Activated naive CD4-positive, alpha-beta T cell treated with anti-CD3 and anti-CD28 coated beads for 36 hours (primary cell): ENCODE measurements around the gene AKNAD1. TPM values are rescaled to one million over a fixed set of nuclear protein-coding genes. Genes with fewer than 3 reads are reported as not detected.
"Not testable (repeated sequence)": the region's sequence is repeated elsewhere in the genome, so short reads cannot be mapped to it uniquely, and the experiment has no call there.

Experiments used
- CTCF ChIA-PET: fragments of 350-600 bp; sonication (Branson Sonifier 250); formaldehyde crosslinking; loops from one replicate; lab custom pipeline; 2021; ENCODE audit warnings: antibody characterized with exemption; lab: Charles Lee
- DNase-seq: peaks from one replicate; pipeline ENCODE4 v3.0.0-alpha.2; 2020
- H3K27ac Mint-ChIP-seq: one replicate; pipeline ENCODE4 v1.8.0; 2021; ENCODE audit warnings: mild to moderate bottlenecking, mixed read lengths
- H3K27me3 Mint-ChIP-seq: one replicate; pipeline ENCODE4 v1.8.0; 2021; ENCODE audit warnings: low read depth, mixed read lengths
- H3K36me3 Mint-ChIP-seq: one replicate; pipeline ENCODE4 v1.8.0; 2021; ENCODE audit warnings: low read depth, mixed read lengths
- H3K4me1 Mint-ChIP-seq: one replicate; pipeline ENCODE4 v1.8.0; 2021; ENCODE audit warnings: low read depth, mixed read lengths
- H3K4me3 Mint-ChIP-seq: one replicate; pipeline ENCODE4 v1.8.0; 2021; ENCODE audit warnings: mild to moderate bottlenecking, moderate library complexity, mixed read lengths
- H3K9me3 Mint-ChIP-seq: one replicate; pipeline ENCODE4 v1.8.0; 2021; ENCODE audit warnings: mixed read lengths
- intact Hi-C: fragments of 100-400 bp; cut with micrococcal nuclease; formaldehyde crosslinking; loops from one replicate; pipeline ENCODE4 v1.15.1; 2023
- total RNA-seq, 2 experiments: library from RNA; stranded (reverse); gene quantifications; one replicate each; pipeline ENCODE4 v1.2.3, GENCODE V29; 2021

Gene AKNAD1
- total RNA-seq, 2 experiments from 2014 or later = not detected

DNA sequence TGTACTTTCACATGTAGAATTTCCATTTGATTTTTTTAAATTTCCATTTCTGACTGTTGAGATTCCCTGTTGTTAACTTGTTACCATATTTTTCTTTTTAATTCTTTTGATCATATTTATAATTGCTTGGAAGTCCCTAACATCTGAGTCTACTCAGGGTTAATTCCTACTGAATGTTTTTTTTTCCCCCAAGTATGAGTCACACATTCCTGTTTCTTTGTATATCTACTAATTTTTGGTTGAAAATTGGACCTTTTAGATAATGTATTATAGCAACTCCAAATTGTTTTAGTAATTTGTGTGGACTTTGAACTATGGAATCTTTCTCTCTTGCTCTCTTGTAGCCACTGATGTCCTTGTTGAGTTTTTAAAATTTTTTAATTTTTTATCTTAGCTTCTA is 55.8 kb downstream of the AKNAD1 start:
- H3K9me3 Mint-ChIP-seq = no peaks in the 10 kb centered on the region
- CTCF ChIA-PET = interaction anchor here (0.6 to 1.2 kb wide), 4 partner anchors 26 to 598 kb away, joined by 3 to 6 read pairs (median 4); no protein-coding TSS in a partner anchor
- no peak for DNase-seq

GRCh38 chr1:108799001-108799400 is 57.9 kb downstream of the AKNAD1 start:
- H3K27ac Mint-ChIP-seq = no peak overlapping the region
- no peaks in the 10 kb centered on the region for H3K27me3 Mint-ChIP-seq
- intact Hi-C loops = no loop called here
- no peak for DNase-seq
- peaks cover 3% of the 10 kb centered on the region for H3K4me1 Mint-ChIP-seq
- no peaks in the 10 kb centered on the region for H3K9me3 Mint-ChIP-seq
- CTCF ChIA-PET = no interaction called here
- peaks cover 17% of the 10 kb centered on the region for H3K36me3 Mint-ChIP-seq
- no peak overlapping the region for H3K4me3 Mint-ChIP-seq

More for the DNA sequence above, 55.8 kb downstream of the AKNAD1 start:
- Mint-ChIP-seq H3K4me3 (no peak overlapping the region), H3K27ac (no peak overlapping the region), H3K27me3 (no peaks in the 10 kb centered on the region), H3K36me3 (peaks cover 15% of the 10 kb centered on the region), H3K4me1 (peaks cover 3% of the 10 kb centered on the region)
- intact Hi-C loops = loop anchor here (10.0 kb wide), 1 partner anchor 194 kb away; no protein-coding TSS in a partner anchor

DNA sequence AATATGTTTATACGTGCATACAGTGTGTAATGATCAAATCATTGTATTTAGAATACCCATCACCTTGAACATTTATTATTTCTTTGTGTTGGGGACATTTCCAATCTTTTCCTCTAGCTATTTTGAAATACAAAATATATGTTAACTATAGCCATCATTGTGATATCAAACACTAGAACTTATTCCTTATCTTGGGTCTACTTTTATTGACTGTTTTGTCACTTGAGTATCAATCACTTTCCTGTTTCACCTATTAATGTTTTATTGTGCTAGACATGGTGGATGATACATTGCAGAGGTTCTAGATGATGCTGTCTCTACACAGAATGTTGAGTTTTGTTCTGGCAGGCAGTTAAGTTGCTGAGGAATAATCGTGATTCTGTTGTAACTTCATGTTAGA is 64.5 kb downstream of the AKNAD1 start:
- H3K4me3 Mint-ChIP-seq = no peak overlapping the region

GRCh38 chr1:108791790-108792189 is 65.1 kb downstream of the AKNAD1 start:
- no peaks in the 10 kb centered on the region for H3K4me1 Mint-ChIP-seq
- H3K27ac Mint-ChIP-seq = no peak overlapping the region
- DNase-seq = no peak
- intact Hi-C loops = no loop called here
- peaks cover 14% of the 10 kb centered on the region for H3K9me3 Mint-ChIP-seq
- no peak overlapping the region for H3K4me3 Mint-ChIP-seq
- CTCF ChIA-PET = no interaction called here
- H3K36me3 Mint-ChIP-seq = peaks cover 50% of the 10 kb centered on the region
- no peaks in the 10 kb centered on the region for H3K27me3 Mint-ChIP-seq

More for the DNA sequence above, 64.5 kb downstream of the AKNAD1 start:
- DNase-seq = no peak
- no peak overlapping the region for H3K27ac Mint-ChIP-seq
- H3K4me1 Mint-ChIP-seq = no peaks in the 10 kb centered on the region
- intact Hi-C loops = no loop called here
- CTCF ChIA-PET = no interaction called here
- peaks cover 47% of the 10 kb centered on the region for H3K36me3 Mint-ChIP-seq
- peaks cover 14% of the 10 kb centered on the region for H3K9me3 Mint-ChIP-seq
- H3K27me3 Mint-ChIP-seq = no peaks in the 10 kb centered on the region

- peaks cover 75% of the 10 kb centered on the region for H3K36me3 Mint-ChIP-seq
- intact Hi-C loops = no loop called here
These were observed 71.0 kb downstream of the AKNAD1 start for GRCh38 chr1:108785880-108786279.

GRCh38 chr1:108785264-108785663 is 71.6 kb downstream of the AKNAD1 start:
- Mint-ChIP-seq H3K27me3 (no peaks in the 10 kb centered on the region), H3K4me1 (no peaks in the 10 kb centered on the region), H3K4me3 (no peak overlapping the region), H3K9me3 (peaks cover 28% of the 10 kb centered on the region), H3K36me3 (peaks cover 71% of the 10 kb centered on the region), H3K27ac (no peak overlapping the region)
- intact Hi-C loops = no loop called here
- DNase-seq = no peak
- CTCF ChIA-PET = no interaction called here

More at GRCh38 chr1:108785880-108786279, 71.0 kb downstream of the AKNAD1 start:
- Mint-ChIP-seq H3K9me3 (peaks cover 28% of the 10 kb centered on the region), H3K4me3 (no peak overlapping the region), H3K27me3 (no peaks in the 10 kb centered on the region), H3K4me1 (no peaks in the 10 kb centered on the region), H3K27ac (no peak overlapping the region)
- CTCF ChIA-PET = no interaction called here
- no peak for DNase-seq

- Mint-ChIP-seq H3K9me3 (peaks cover 28% of the 10 kb centered on the region), H3K36me3 (peaks cover 64% of the 10 kb centered on the region)
- H3K27ac Mint-ChIP-seq, intact Hi-C loops, H3K4me3 Mint-ChIP-seq, H3K27me3 Mint-ChIP-seq, H3K4me1 Mint-ChIP-seq, DNase-seq, CTCF ChIA-PET: not testable (repeated sequence)
These were observed 75.3 kb downstream of the AKNAD1 start for GRCh38 chr1:108781575-108781944.

DNA sequence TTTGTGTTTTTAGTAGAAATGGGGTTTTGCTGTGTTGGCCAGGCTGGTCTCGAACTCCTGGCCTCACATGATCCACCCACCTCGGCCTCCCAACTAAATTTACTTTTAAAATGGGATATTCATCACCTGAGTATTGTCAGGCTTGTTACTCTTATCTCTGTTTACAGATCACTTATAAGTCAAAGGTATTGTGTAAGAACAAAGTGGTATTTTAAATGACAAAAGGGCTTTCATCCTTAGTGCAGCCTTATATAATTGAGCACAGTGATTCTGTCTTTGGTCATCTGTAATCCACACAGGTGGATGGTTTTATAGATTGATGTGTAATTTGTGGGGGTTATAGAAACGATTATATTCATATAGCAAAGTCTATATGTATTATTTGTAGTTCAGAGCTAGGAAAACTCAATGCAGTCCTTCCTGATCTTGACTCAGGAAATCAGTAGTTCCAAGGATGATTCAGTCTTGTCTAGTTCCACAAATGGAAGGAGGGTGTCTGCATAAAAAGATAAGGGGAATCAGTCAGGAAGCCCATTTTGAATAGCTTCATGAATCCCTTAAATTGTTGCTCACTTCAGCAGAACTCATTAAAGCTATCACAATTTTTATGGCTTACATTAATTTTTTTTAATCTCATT is 75.8 kb downstream of the AKNAD1 start:
- CTCF ChIA-PET = no interaction called here
- Mint-ChIP-seq H3K4me1 (no peaks in the 10 kb centered on the region), H3K27ac (no peak overlapping the region), H3K4me3 (no peak overlapping the region), H3K9me3 (peaks cover 27% of the 10 kb centered on the region), H3K36me3 (peaks cover 59% of the 10 kb centered on the region), H3K27me3 (no peaks in the 10 kb centered on the region)
- DNase-seq = no peak
- intact Hi-C loops = no loop called here

DNA sequence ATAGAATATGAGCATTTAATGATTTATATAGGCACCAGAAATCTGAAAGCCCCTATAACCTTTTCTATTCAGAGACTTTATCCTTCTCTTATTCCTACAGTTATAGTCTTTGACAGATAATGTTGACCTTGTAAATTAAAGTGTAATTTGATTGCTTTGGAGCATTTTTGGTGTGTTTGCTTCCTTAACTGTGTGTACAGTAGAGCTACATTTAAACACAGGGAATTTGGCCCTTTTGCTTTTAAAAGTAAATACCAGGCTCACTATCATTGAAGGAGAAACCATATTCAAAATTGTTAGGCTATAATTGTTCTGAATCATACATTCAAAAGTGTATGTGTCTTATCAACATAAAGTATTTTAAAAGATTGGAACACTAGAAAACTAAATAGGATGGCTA is 77.4 kb downstream of the AKNAD1 start:
- peaks cover 11% of the 10 kb centered on the region for H3K9me3 Mint-ChIP-seq
- no peaks in the 10 kb centered on the region for H3K27me3 Mint-ChIP-seq
- no peaks in the 10 kb centered on the region for H3K4me1 Mint-ChIP-seq
- CTCF ChIA-PET = no interaction called here
- no peak for DNase-seq
- intact Hi-C loops = no loop called here
- peaks cover 52% of the 10 kb centered on the region for H3K36me3 Mint-ChIP-seq
- no peak overlapping the region for H3K4me3 Mint-ChIP-seq
- no peak overlapping the region for H3K27ac Mint-ChIP-seq

GRCh38 chr1:108777839-108778238 is 79.1 kb downstream of the AKNAD1 start:
- no peak for DNase-seq
- no peak overlapping the region for H3K4me3 Mint-ChIP-seq
- no peaks in the 10 kb centered on the region for H3K9me3 Mint-ChIP-seq
- H3K27me3 Mint-ChIP-seq = no peaks in the 10 kb centered on the region
- peaks cover 44% of the 10 kb centered on the region for H3K36me3 Mint-ChIP-seq
- H3K27ac Mint-ChIP-seq = no peak overlapping the region
- no peaks in the 10 kb centered on the region for H3K4me1 Mint-ChIP-seq
- CTCF ChIA-PET = no interaction called here
- intact Hi-C loops = no loop called here

DNA sequence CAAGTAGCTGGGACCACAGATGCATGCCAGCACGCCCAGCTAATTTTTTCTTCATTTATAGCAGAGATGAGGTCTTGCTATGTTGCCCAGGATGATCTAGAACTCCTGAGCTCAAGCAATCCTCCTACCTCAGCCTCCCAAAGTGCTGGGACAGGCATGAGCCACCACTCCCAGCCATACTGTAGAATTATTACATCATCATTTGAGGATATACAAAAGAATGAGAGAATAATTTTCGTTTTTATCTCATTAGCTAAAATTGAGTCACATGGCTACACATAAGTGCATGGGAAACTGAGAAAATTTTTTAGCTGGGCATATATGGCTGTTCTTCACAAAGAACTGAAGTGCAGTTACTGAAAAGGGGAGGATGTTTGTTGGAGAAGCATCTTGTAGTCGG is 89.2 kb downstream of the AKNAD1 start:
- Mint-ChIP-seq H3K4me3 (no peak overlapping the region), H3K36me3 (peaks cover 5% of the 10 kb centered on the region), H3K4me1 (no peaks in the 10 kb centered on the region), H3K9me3 (no peaks in the 10 kb centered on the region), H3K27me3 (no peaks in the 10 kb centered on the region), H3K27ac (no peak overlapping the region)
- CTCF ChIA-PET = interaction anchor here (0.5 kb wide), 1 partner anchor 55 kb away, joined by 4 read pairs; the partner anchor contains the start of gene FNDC7
- no peak for DNase-seq
- intact Hi-C loops = no loop called here

GRCh38 chr1:108767115-108767514 is 89.8 kb downstream of the AKNAD1 start:
- intact Hi-C loops = no loop called here
- CTCF ChIA-PET = interaction anchor here (0.5 kb wide), 1 partner anchor 54 kb away, joined by 4 read pairs; the partner anchor contains the start of gene FNDC7
- Mint-ChIP-seq H3K4me3 (no peak overlapping the region), H3K36me3 (peaks cover 7% of the 10 kb centered on the region), H3K27ac (no peak overlapping the region), H3K27me3 (no peaks in the 10 kb centered on the region), H3K4me1 (no peaks in the 10 kb centered on the region), H3K9me3 (no peaks in the 10 kb centered on the region)
- no peak for DNase-seq
